Activated CD8-positive, alpha-beta memory T cell treated with anti-CD3 and anti-CD28 coated beads, Interleukin-2, amount 50 U/mL, for 1 hour (primary cell): ENCODE results near the gene UNC5B.

Experiments used
- DNase-seq: peaks from one replicate; pipeline ENCODE4 v3.0.0-alpha.2; 2020; ENCODE audit errors: extremely low read depth

UNC5B gene

GRCh38 chr10:71343392-71343773 is 131.0 kb downstream of the UNC5B start:
- no peak for DNase-seq

- no peak for DNase-seq
Measured at GRCh38 chr10:71344154-71344925, 132.0 kb downstream of the UNC5B start.

GRCh38 chr10:71344993-71345480 is 132.7 kb downstream of the UNC5B start:
- DNase-seq: no peak

- DNase-seq: no peak
Measured at GRCh38 chr10:71345694-71346093, 133.3 kb downstream of the UNC5B start.

GRCh38 chr10:71346731-71347130 is 134.4 kb downstream of the UNC5B start:
- no peak for DNase-seq

GRCh38 chr10:71347587-71348395 is 135.4 kb downstream of the UNC5B start:
- no peak for DNase-seq

- DNase-seq: no peak
Measured at GRCh38 chr10:71348850-71349249, 136.5 kb downstream of the UNC5B start.

- no peak for DNase-seq
Measured at GRCh38 chr10:71349406-71349805, 137.0 kb downstream of the UNC5B start.

- no peak for DNase-seq
Measured at GRCh38 chr10:71351087-71351486, 138.7 kb downstream of the UNC5B start.

- no peak for DNase-seq
Measured at GRCh38 chr10:71351628-71352319, 139.4 kb downstream of the UNC5B start.
